Measurements from ENCODE around the gene VPS52. TPM values are rescaled to one million over a fixed set of nuclear protein-coding genes. Genes with fewer than 3 reads are reported as not detected.

The VPS52 gene
- total and polyA plus RNA-seq, 9 of the 15 experiments (the other 6 are each of a cell fraction or from before 2014, with no cell fraction given), result 24.4 to 103 (median 40.2) TPM

DNA sequence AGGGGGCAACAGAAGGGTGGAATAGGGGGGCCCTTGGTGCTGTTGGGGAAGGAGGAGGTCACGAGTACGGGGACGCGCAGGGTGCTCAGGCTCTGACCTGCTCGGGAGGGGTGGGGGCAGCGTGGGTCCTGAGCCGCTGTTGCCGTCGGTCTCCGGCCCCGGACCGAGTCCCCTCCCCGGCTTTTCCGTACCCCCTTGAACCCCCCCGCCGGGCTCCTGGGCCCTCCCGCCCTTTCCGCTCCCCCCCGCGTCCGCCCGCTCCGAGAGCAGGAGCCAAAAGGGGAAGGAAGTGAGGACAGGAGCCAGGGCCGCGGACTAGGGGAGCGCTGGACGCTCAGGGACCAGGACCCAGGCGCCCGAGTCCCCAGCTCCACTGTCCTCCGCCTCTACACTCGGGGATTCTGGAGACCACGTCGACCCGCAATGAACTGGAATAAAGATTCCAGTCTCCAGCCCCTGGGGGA is 27.1 kb upstream of the VPS52 start, which contains the start of gene RGL2 (continued):
- TF ChIP-seq NR4A1 (CRISPR knock-in tag; IDR thresholded peaks at IDR 0.05), result no peak
- no peak for TF ChIP-seq NR4A1 (tag; IDR thresholded peaks at IDR 0.05)
- TF ChIP-seq, protein P1, sequence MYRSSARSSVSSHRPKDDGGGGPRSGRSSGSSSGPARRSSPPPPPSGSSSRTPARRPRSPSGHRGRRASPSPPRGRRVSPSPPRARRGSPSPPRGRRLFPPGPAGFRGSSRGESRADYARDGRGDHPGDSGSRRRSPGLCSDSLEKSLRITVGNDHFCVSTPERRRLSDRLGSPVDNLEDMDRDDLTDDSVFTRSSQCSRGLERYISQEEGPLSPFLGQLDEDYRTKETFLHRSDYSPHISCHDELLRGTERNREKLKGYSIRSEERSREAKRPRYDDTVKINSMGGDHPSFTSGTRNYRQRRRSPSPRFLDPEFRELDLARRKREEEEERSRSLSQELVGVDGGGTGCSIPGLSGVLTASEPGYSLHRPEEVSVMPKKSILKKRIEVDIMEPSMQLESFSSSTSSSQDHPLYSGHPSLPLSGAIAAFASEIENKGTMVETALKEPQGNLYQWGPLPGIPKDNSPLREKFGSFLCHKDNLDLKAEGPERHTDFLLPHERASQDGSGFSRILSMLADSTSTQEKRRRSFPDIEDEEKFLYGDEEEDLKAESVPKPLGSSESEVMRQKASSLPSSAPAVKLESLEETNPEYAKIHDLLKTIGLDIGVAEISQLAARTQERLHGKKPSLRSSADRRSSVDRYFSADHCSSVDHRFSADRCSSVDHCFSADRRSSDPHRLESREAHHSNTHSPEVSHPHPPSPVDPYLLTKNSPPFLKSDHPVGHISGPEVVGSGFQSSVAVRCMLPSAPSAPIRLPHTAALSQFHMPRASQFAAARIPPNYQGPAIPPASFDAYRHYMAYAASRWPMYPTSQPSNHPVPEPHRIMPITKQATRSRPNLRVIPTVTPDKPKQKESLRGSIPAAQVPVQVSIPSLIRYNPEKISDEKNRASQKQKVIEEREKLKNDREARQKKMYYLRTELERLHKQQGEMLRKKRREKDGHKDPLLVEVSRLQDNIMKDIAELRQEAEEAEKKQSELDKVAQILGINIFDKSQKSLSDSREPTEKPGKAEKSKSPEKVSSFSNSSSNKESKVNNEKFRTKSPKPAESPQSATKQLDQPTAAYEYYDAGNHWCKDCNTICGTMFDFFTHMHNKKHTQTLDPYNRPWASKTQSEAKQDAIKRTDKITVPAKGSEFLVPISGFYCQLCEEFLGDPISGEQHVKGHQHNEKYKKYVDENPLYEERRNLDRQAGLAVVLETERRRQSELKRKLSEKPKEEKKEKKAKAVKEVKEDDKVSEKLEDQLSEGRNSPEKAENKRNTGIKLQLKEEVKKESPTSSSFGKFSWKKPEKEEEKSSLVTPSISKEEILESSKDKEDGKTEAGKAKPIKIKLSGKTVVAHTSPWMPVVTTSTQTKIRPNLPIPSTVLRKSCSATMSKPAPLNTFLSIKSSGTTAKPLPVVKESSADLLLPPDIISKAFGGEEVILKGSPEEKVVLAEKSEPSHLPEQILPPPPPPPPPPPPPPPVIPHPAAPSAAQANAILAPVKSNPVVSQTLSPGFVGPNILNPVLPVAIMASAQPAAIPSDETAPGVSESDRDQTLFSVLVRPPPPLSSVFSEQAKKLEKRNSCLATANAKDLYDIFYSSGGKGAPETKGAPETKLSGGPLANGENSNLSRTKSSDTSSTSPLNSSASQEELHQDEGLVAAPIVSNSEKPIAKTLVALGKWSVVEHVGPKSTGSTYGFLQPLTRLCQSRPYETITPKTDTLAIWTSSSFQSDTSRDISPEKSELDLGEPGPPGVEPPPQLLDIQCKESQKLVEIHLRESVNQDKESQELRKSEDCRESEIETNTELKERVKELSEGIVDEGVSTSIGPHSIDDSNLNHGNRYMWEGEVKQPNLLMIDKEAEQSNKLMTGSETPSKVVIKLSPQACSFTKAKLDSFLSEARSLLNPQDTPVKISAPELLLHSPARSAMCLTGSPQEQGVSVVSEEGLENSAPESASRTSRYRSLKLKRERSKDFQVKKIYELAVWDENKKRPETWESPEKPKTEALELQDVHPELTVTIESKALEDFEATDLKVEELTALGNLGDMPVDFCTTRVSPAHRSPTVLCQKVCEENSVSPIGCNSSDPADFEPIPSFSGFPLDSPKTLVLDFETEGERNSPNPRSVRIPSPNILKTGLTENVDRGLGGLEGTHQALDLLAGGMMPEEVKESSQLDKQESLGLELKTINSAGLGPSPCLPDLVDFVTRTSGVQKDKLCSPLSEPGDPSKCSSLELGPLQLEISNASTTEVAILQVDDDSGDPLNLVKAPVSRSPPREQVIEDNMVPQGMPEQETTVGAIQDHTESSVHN (IDR thresholded peaks at IDR 0.05; ENCODE audit: borderline replicate concordance in 1 of 2, low read depth in 1 of 2), result no peak
- TF ChIP-seq ELF4 (CRISPR knock-in tag; IDR thresholded peaks at IDR 0.05), result 0 out of 2 replicates have a peak, but pooled peaks have one; percentile 41
- TF ChIP-seq ATF7 (IDR thresholded peaks at IDR 0.05), result no peak
- peak; percentile 70; the same call in 1 of the 2 replicates for TF ChIP-seq TRIM25 (IDR thresholded peaks at IDR 0.05; ENCODE audit: borderline replicate concordance)
- no peak for TF ChIP-seq RBM39 (optimal IDR thresholded peaks at IDR 0.05; ENCODE audit: low read depth, low read length)
- no peak for TF ChIP-seq BACH1 (tag; IDR thresholded peaks at IDR 0.05)
- TF ChIP-seq E2F3 (CRISPR knock-in tag; IDR thresholded peaks at IDR 0.05), result 0 out of 2 replicates have a peak, but pooled peaks have one; percentile 9
- TF ChIP-seq HMGN3 (IDR thresholded peaks at IDR 0.05; ENCODE audit: borderline replicate concordance, extremely low read depth, insufficient read length, low read depth, low read length), result peak; percentile 44
- TF ChIP-seq, protein P2, sequence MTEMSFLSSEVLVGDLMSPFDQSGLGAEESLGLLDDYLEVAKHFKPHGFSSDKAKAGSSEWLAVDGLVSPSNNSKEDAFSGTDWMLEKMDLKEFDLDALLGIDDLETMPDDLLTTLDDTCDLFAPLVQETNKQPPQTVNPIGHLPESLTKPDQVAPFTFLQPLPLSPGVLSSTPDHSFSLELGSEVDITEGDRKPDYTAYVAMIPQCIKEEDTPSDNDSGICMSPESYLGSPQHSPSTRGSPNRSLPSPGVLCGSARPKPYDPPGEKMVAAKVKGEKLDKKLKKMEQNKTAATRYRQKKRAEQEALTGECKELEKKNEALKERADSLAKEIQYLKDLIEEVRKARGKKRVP (CRISPR knock-in tag; IDR thresholded peaks at IDR 0.05), result peak; percentile 51; the same call in 1 of the 2 replicates
- peak; percentile 24 for TF ChIP-seq CXXC5 (CRISPR knock-in tag; IDR thresholded peaks at IDR 0.05)
- TF ChIP-seq ZNF830 (CRISPR knock-in tag; IDR thresholded peaks at IDR 0.05), result peak; percentile 64; the same call in 1 of the 2 replicates
- peak; percentile 15 for TF ChIP-seq SAP30 (IDR thresholded peaks at IDR 0.05; ENCODE audit: borderline replicate concordance, insufficient read depth, low read depth, low read length, poor library complexity, severe bottlenecking)
- peak; percentile 37; the same call in 1 of the 2 replicates for TF ChIP-seq CGGBP1 (CRISPR knock-in tag; IDR thresholded peaks at IDR 0.05)
- peak in 1 of 3 experiments; percentile 25 for TF ChIP-seq YY1 (IDR thresholded peaks at IDR 0.05; ENCODE audit: borderline replicate concordance in 1 of 3, control insufficient read depth in 1 of 3, extremely low read depth in 1 of 3, insufficient read depth in 3 of 3, insufficient read length in 1 of 3, insufficient replicate concordance in 2 of 3, low read depth in 1 of 3, low read length in 2 of 3)
